Hematopoietic multipotent progenitor cell treated with erythropoietin and hydrocortisone succinate and interleukin-3 and kit ligand, for 15 days (in vitro differentiated cells): ENCODE results near the gene TCP11L1.
A peak's percentile ranks its signal among the peaks of the same experiment; 100 is the strongest.
"Not testable (repeated sequence)": the region's sequence is repeated elsewhere in the genome, so short reads cannot be mapped to it uniquely, and the experiment has no call there.

Experiments
- DNase-seq: peaks from one replicate; pipeline ENCODE4 v3.0.0-alpha.2; 2015; ENCODE audit warnings: low spot score

Gene TCP11L1

DNA sequence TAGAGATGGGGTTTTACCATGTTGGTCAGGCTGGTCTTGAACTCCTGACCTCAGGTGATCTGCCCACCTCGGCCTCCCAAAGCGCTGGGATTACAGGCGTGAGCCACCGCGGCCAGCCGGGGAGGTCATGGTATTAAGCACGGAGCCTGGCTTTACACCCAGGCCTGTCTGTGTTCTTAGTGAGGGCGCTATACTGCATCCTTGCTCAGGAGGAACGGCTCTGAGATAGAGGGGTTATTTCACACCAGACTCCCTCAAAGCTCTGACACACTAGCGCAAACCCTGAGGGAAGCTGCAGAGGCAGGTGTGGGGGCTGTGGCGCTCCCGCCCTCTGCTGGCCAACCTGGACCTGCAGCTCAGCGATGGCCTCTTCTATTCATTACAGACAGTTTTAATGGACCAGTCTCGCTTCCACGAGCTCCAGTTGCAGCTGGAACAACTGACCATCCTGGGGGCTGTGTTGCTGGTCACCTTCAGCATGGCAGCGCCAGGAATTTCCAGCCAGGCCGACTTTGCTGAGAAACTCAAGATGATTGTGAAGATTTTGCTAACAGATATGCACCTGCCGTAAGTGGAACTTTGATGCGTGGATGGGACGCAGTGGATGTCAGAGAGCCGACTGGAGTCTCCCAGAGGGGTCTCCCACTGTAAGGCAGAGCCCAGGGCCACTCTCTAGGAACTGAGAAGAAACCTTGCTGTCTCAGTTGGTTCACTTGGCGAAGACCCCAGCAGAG is 26.2 kb downstream of the TCP11L1 start:
- DNase-seq: peak; percentile 56

DNA sequence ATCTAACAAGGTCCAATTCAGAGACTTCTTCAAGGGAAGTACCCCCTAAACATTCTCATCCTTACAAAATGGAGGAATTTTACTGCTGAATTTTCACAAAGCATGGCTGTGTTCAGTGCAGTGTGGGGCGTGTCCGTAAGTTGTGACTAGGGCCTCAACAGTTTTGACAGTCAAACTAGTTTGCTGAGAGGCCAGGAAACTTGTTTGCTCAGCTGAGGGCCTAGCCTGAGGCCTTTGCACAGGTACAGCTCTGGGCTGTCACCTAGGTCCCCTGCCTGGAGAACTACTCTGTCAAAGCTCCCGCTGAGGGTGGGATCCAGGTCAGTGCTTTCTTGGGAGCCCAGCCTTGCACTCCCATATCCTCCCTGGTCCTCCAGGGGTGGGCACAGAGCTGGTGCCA is 27.9 kb downstream of the TCP11L1 start:
- DNase-seq: no peak

DNA sequence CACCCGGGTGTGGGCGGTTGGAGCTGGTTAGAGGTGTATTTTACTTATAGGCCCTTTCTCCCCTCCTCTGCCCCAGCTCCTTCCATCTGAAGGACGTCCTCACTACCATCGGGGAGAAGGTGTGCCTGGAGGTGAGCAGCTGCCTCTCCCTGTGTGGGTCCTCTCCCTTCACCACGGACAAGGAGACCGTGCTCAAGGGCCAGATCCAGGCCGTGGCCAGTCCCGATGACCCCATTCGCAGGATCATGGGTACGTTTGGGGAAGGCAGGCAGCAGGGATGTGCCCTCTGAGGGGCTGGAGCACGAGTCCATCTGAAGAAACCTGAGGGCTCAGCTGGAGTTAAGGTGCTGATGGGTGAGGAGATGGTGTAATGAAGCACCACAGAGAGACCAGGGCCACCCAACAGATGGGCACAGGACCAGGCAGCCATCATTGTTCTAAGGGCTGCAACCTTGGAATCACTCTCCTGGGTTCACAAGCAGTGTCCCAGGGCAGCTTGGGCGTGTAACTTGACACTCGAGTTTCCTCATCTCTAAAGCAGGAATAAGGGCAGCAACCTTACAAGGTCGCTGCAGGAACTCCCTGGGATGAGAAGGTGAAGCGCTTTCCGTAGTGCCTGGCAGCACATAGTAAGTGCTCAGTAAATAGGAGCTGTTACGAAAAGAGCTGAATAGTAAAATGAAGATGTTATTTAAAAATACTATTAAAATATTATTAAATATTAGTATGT is 29.4 kb downstream of the TCP11L1 start:
- DNase-seq: no peak

DNA sequence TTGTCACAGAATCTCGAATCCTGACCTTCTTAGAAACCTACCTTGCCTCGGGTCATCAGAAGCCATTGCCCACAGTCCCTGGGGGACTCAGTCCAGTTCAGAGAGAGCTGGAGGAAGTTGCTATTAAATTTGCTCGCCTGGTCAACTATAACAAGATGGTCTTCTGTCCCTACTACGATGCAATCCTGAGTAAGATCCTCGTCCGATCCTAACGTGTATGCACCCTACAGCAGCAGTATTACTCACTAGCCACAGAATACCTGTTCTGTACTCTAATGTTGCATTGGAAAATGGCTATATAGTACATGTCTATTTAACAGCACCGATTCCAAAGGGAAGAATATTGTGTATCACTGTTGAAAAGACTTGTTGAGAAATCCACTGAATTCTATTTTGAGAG is 33.1 kb downstream of the TCP11L1 start:
- DNase-seq: no peak

DNA sequence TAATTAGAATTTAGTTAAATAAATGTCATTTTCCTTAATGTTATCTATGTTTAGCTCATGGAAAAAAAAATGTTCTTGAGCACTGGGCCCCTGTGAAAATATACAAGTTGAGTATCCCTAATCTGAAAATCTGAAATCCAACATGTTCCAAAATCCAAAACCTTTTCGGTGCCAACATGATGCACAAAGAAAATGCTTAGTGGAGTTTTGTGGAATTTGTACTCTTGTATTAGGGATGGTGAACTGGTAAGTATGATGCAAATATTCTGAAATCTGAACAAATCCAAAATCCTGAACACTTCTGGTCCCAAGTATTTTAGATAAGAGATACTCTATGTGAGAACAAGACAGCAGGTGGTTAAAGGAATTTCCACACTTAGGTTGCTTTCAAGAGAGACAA is 44.5 kb downstream of the TCP11L1 start:
- no peak for DNase-seq

DNA sequence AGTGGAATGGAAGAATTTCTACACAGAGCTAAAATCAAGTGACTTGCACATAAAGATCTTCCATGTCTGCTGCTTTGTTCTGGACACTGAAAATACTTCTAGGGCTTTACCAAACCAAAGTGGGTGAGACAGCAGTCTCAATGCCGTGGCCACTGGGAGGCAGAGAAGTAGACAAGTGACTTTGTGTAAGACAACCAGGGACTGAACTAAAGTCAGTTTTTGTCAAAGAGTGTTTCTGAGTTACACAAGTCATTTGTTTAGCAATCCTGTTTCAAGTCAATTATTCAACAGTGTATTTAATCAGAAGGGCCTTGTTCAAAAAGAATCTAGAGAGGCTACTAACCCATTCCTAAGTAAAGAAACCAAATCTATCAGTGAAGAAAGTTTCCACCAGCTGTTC is 46.6 kb downstream of the TCP11L1 start:
- DNase-seq: no peak

DNA sequence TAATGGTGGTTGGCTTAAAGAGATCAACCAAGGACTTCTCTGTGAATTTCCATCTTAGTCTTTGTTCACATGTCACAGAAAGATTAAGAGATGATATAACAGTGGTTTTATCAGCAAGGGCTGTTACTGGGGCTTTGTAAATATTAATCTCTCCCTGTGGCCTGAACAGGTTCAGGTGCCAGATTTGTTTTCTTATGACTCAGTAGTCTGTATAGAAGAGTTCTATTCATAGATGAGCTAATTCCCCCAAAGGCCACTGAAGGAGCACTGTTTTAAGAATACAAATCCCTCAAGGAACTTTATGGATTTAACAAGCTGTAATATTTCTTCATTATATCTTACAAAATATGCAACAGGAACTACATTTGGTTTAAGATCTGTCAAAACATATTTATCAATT is 50.4 kb downstream of the TCP11L1 start:
- DNase-seq: no peak

DNA sequence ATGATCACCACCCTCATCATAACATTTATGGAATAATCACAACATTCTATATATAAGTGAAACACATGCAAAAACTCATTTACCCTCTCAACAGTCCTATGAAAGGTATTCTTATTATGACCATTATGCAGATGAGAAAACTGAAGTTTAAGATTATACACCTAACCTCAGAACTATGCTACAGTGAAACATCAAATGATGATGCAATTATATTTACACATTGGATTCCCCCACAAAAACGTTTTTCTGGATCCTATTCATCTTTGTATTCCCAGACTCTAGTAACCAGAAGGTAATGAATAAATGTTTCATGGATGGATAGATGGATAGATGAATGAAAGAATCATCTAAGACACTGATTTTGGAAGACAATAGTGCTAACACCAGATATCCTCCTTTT is 54.8 kb downstream of the TCP11L1 start:
- no peak for DNase-seq

DNA sequence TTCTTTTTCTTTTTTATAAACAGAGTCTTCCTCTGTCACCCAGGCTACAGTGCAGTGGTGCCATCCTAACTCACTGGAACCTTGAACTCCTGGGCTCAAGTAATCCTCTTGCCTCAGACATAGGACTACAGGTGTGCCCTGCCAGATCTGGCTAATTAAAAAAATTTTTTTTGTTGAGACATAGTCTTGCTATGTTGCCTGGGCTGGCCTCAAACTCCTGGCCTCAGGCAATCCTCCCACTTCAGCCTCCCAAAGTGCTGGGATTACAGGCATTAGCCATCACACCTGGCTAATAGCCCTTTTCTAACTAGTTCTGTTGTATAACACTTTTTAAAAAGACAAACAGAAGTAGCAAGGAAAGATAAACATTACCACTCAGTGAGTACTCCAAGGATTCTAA is 64.5 kb downstream of the TCP11L1 start:
- DNase-seq: no peak

DNA sequence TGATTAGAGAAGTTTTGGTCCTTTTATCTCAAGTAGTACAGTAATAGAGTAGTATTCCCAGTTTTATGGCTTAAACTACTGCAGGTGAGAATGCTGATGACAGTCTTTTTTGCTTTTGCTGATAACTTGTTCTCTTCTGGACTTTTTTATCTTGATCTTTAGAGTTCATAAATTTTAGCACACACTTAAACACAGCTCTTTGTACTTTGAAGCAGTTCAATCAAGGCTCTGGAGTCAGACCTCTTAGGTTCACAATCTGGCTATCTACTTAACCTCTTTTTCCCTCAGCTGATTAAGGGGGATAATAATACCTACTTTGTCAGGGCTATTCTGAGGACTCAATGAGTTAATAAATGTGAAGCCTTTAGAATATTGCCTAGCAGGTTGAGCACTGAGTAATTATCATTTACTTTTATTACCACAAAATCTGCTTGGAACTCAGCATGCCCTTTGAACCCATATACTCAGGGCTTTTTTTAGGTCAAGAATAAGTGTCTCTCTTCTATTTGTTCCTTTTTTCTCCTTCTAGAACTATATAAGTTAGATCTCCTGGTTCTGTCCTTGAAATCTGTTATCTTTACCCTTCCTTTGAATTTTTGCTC is 70.0 kb downstream of the TCP11L1 start:
- DNase-seq: no peak

DNA sequence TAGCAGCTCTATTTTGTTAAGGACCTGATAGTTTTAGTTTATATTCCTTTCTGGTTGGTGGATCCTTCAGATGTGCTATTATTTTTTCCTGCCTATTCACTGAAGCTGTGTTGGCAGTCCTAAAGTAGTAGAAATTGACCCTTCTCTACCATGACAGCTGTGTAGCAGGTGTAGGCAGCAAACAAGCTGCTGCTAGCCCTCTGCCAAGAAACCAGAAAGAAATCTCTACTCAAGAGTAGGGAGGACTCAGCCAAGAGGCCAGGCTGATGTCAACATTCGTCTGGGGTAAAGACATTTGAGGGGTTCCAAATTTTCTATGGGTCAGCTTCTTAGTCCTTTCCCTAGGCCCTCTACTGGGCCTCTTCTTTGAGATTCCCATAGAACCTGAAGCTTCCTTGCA is 70.7 kb downstream of the TCP11L1 start:
- DNase-seq: no peak

DNA sequence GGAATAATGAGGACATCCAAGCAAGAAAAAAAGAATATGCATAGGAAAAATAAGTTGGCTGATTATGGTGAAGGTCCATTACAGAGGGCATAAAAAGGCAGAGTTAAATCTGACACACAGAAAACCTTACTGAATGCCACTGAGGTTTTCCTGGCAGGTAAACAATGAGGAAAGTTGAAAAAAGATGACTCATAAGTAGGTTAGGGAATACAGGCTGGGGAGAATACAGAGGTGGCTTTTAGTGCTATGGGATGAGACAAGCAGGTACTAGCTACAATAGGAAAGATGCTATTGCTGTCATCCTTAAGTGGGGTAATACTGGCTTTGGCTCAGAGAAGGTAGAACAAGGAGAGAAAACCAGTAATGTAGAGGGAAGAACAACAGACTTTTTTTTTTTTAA is 77.2 kb downstream of the TCP11L1 start:
- no peak for DNase-seq

DNA sequence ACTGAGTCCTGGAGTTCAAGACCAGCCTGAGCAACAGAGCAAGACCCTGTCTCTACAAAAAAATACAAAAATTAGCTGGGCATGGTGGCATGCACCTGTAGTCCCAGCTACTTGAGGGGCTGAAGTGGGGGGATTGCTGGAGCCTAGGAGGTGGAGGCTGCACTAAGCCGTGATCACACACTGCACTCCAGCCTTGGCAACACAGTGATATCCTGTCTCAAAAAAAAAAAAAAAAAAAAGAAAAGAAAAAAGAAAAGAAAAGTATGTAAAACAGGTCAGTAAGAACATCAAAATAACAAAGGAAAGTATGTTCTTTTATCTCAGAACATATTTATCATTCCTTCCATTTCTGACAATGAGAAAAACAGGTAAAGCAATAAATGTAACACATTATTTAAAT is 83.3 kb downstream of the TCP11L1 start:
- DNase-seq: not testable (repeated sequence)
